ENCODE results near the gene DCXR. TPM values are rescaled to one million over a fixed set of nuclear protein-coding genes. Genes with fewer than 3 reads are reported as not detected.

The DCXR gene
- total and polyA plus RNA-seq, 12 donors = 155 to 387 (median 195) TPM

DNA sequence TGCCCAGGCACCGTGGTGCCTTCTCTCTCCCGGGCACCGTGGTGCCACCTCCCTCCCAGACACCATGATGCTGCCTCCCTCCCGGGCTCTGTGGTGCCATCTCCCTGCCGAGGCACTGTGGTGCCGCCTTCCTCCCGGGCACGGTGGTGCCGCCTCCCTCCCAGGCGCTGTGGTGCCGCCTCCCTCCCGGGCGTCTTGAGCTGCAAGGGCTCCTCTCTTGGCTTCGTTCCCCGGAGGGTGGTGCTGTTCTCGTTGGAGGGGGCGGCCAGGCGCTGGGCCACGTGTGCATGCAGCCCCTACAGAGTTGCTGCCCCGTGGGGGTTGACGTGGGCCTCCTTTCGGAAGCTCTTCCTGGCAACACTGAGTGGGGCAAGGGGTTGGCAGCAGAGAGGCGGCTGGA lies 23.1 kb downstream of the DCXR start:
- H3K4me1 ChIP-seq = peaks cover 0 to 29% (median 10%) of the 10 kb centered on the region in 9 donors
- DNase-seq (no peak), ATAC-seq (peak in 1 of 8 donors; percentile 1)
- peak overlapping the region in 8 of 10 donors; percentile 88 to 97 (median 92) for H3K27ac ChIP-seq
- TF ChIP-seq, protein P1, sequence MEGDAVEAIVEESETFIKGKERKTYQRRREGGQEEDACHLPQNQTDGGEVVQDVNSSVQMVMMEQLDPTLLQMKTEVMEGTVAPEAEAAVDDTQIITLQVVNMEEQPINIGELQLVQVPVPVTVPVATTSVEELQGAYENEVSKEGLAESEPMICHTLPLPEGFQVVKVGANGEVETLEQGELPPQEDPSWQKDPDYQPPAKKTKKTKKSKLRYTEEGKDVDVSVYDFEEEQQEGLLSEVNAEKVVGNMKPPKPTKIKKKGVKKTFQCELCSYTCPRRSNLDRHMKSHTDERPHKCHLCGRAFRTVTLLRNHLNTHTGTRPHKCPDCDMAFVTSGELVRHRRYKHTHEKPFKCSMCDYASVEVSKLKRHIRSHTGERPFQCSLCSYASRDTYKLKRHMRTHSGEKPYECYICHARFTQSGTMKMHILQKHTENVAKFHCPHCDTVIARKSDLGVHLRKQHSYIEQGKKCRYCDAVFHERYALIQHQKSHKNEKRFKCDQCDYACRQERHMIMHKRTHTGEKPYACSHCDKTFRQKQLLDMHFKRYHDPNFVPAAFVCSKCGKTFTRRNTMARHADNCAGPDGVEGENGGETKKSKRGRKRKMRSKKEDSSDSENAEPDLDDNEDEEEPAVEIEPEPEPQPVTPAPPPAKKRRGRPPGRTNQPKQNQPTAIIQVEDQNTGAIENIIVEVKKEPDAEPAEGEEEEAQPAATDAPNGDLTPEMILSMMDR (IDR thresholded peaks at IDR 0.05) = peak in 1 of 9 donors; percentile 5
- WGBS, 2 donors = 67 to 80% methylated on average over 23 of the region's 23 CpGs
- H3K4me3 ChIP-seq = no peak overlapping the region
- peaks cover 0 to 43% (median 0%) of the 10 kb centered on the region in 9 donors for H3K36me3 ChIP-seq
- intact Hi-C loops (cut with DNase I) = no loop called here
- H3K27me3 ChIP-seq = no peaks in the 10 kb centered on the region
- no peaks in the 10 kb centered on the region for H3K9me3 ChIP-seq

DNA sequence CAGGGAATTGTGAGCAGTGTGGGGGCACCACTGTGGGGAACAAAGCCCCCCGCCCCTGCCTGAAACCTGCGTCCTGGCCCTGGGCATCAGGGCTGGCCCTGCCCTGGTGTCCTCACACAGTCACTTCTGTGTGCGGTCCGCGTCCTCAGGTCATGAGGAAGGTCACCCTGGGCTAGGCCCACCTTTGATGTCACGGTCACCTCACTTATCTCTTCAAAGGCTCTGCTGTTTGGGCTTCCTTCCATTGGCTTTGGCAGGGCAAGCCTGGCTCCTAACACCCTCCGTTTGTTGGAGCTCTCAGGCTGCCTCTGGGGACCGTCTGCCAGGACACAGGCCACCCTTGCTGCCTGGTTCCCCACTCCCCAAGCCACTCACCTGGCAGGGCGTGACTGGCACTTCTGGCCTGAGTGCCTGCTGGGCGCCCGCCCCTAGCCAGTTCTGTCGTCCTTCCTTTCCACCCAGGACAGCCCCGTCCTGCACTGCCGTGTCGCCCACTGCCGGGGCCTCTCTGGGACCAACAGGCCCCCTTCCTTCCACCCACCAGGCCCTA lies 23.6 kb downstream of the DCXR start:
- peaks cover 0 to 41% (median 0%) of the 10 kb centered on the region in 9 donors for H3K36me3 ChIP-seq
- ATAC-seq (peak; percentile 44 to 70 (median 59)), DNase-seq (peak; percentile 59 to 60)
- H3K4me3 ChIP-seq = no peak overlapping the region
- TF ChIP-seq, protein P1 (IDR thresholded peaks at IDR 0.05) = no peak
- peaks cover 0 to 35% (median 15%) of the 10 kb centered on the region in 9 donors for H3K4me1 ChIP-seq
- WGBS, 2 donors = 62 to 74% methylated on average over 16 of the region's 16 CpGs
- H3K9me3 ChIP-seq = no peaks in the 10 kb centered on the region
- intact Hi-C loops (cut with DNase I) = no loop called here
- peak overlapping the region; percentile 71 to 97 (median 91) for H3K27ac ChIP-seq
- H3K27me3 ChIP-seq = no peaks in the 10 kb centered on the region

DNA sequence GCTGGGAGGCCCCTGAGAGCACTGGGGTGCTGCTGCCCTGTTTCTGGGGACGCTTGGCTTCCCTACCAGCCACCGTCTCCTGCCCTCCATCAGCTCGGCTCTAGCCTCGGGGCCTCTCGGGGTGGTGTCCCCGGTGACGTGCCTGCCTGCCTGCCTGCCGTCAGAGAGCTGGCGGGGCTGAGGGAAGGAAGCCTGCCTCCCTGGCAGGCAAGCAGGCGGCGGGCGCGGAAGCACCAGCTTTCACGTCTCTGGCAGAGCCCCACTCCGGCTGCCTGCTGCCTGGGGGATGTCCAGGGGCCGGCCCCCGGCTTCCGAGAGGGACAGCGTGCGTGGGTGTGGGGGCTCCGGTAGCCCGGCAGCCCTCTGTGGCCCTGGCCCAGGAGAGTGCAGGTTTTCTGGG lies 24.2 kb downstream of the DCXR start:
- Histone ChIP-seq H3K4me3 (no peak overlapping the region), H3K36me3 (peaks cover 0 to 36% (median 0%) of the 10 kb centered on the region in 9 donors), H3K27me3 (no peaks in the 10 kb centered on the region), H3K4me1 (peaks cover 0 to 40% (median 17%) of the 10 kb centered on the region in 9 donors), H3K27ac (peak overlapping the region; percentile 71 to 97 (median 91)), H3K9me3 (no peaks in the 10 kb centered on the region)
- peak; percentile 27 to 75 (median 66) for ATAC-seq
- DNase-seq = peak; percentile 27 to 67
- intact Hi-C loops (cut with DNase I) = no loop called here
- 42 to 61% methylated on average over 22 of the region's 22 CpGs for WGBS, 2 donors
- TF ChIP-seq, protein P1 (IDR thresholded peaks at IDR 0.05) = no peak

DNA sequence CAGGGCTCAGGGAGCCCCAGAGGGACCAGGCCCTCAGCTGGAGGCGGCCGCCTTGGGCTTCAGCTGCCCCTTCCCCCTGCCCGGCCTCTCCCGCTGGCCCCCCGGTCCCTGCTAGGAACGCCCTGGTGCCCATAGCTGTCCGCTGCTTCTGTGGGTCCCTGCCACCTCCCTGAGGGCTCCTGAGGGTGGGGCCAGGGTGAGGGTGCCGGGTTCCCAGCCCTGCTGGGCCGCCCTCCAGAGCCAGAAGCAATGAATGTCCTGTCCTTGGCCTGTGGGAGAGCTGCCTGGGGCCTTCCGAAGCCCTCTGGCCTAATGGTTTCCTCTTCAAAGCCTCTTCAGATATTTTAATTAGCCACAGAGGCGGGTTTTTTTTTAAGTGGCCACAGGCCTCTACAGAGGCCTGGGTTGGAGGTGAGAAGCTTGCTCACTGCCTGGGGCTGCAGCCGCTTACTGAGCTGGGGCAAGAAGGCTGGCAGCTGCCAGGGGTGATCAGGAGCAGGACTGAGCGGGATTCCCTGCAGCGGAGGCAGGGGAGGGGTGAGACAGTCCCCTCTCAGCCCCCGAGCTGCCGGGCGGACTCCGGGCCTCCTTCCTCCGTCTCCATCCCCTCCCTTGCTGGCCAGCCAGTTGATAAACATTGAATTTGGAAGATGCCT lies 24.7 kb downstream of the DCXR start:
- DNase-seq (peak in 1 of 2 donors; percentile 65), ATAC-seq (peak in 6 of 8 donors; percentile 23 to 68 (median 33))
- TF ChIP-seq, protein P1 (IDR thresholded peaks at IDR 0.05) = no peak
- Histone ChIP-seq H3K27ac (peak overlapping the region; percentile 71 to 97 (median 91)), H3K36me3 (peaks cover 0 to 30% (median 0%) of the 10 kb centered on the region in 9 donors), H3K4me1 (peaks cover 0 to 44% (median 19%) of the 10 kb centered on the region in 9 donors), H3K4me3 (no peak overlapping the region), H3K27me3 (no peaks in the 10 kb centered on the region), H3K9me3 (no peaks in the 10 kb centered on the region)
- WGBS, 2 donors = 67 to 73% methylated on average over 19 of the region's 19 CpGs
- intact Hi-C loops (cut with DNase I) = no loop called here
